ENCODE measurements around the gene SARDH.

SARDH gene

GRCh38 chr9:133713150-133713959 lies 24.8 kb downstream of the SARDH start:
- DNase-seq, result no peak

GRCh38 chr9:133712221-133713100 lies 25.7 kb downstream of the SARDH start:
- no peak for DNase-seq

GRCh38 chr9:133711428-133712220 lies 26.5 kb downstream of the SARDH start:
- no peak for DNase-seq

- DNase-seq, result no peak
These were observed 27.3 kb downstream of the SARDH start for GRCh38 chr9:133710661-133711427.

GRCh38 chr9:133709691-133710571 lies 28.2 kb downstream of the SARDH start:
- DNase-seq, result peak; percentile 8

GRCh38 chr9:133709015-133709611 lies 29.0 kb downstream of the SARDH start:
- peak; percentile 77 for DNase-seq

- peak; percentile 7 for DNase-seq
These were observed 29.7 kb downstream of the SARDH start for GRCh38 chr9:133708246-133709014.

- DNase-seq, result peak; percentile 14
These were observed 30.3 kb downstream of the SARDH start for GRCh38 chr9:133707763-133708245.

- peak; percentile 10 for DNase-seq
These were observed 30.9 kb downstream of the SARDH start for GRCh38 chr9:133707065-133707762.

GRCh38 chr9:133706307-133707050 lies 31.7 kb downstream of the SARDH start:
- DNase-seq, result peak; percentile 4

GRCh38 chr9:133705576-133705975 lies 32.6 kb downstream of the SARDH start:
- no peak for DNase-seq

- peak; percentile 7 for DNase-seq
These were observed 33.4 kb downstream of the SARDH start for GRCh38 chr9:133704711-133705181.

- peak; percentile 23 for DNase-seq
These were observed 34.4 kb downstream of the SARDH start for GRCh38 chr9:133703591-133704399.

GRCh38 chr9:133702798-133703590 lies 35.2 kb downstream of the SARDH start:
- DNase-seq, result peak; percentile 45

GRCh38 chr9:133701981-133702797 lies 36.0 kb downstream of the SARDH start:
- DNase-seq, result peak; percentile 76
